ENCODE results near the gene RAD51.

- TF ChIP-seq EP300 (IDR thresholded peaks at IDR 0.05) (no peak), CTCF (IDR thresholded peaks at IDR 0.05) (no peak)
Measured at GRCh38 chr15:40684381-40684780, 10.6 kb upstream of the RAD51 start.
